Panc1 (cell line): ENCODE results near the gene KRT86.

Experiments used
- POLR2AphosphoS5 ChIP-seq: IDR thresholded peaks from 2 replicates; pipeline ENCODE4 v1.6.1; 2012; ENCODE audit warnings: mild to moderate bottlenecking, low read depth, low read length, moderate library complexity
- REST ChIP-seq, 2 experiments: IDR thresholded peaks; 2 replicates each; pipeline ENCODE4 v1.6.1; 2011 to 2012; ENCODE audit warnings: low read depth in 2 of 2, control low read depth in 1 of 2, low read length in 1 of 2, mild to moderate bottlenecking in 1 of 2, moderate library complexity in 1 of 2; ENCODE audit not compliant: insufficient read depth in 1 of 2
- SIN3A ChIP-seq: IDR thresholded peaks from 2 replicates; pipeline ENCODE4 v1.6.1; 2012; ENCODE audit warnings: low read depth, mild to moderate bottlenecking, low read length, moderate library complexity, borderline replicate concordance; ENCODE audit not compliant: insufficient read depth
- TCF7L2 ChIP-seq: IDR thresholded peaks from 2 replicates; pipeline ENCODE4 v1.6.1; 2011; ENCODE audit warnings: mild to moderate bottlenecking, low read depth, low read length, inconsistent platforms
- TF ChIP-seq, protein P1 (sequence below): fragments of 450-650 bp; IDR thresholded peaks from 2 replicates; pipeline ENCODE4 v1.5.1; 2017; ENCODE audit warnings: mild to moderate bottlenecking

DNA sequence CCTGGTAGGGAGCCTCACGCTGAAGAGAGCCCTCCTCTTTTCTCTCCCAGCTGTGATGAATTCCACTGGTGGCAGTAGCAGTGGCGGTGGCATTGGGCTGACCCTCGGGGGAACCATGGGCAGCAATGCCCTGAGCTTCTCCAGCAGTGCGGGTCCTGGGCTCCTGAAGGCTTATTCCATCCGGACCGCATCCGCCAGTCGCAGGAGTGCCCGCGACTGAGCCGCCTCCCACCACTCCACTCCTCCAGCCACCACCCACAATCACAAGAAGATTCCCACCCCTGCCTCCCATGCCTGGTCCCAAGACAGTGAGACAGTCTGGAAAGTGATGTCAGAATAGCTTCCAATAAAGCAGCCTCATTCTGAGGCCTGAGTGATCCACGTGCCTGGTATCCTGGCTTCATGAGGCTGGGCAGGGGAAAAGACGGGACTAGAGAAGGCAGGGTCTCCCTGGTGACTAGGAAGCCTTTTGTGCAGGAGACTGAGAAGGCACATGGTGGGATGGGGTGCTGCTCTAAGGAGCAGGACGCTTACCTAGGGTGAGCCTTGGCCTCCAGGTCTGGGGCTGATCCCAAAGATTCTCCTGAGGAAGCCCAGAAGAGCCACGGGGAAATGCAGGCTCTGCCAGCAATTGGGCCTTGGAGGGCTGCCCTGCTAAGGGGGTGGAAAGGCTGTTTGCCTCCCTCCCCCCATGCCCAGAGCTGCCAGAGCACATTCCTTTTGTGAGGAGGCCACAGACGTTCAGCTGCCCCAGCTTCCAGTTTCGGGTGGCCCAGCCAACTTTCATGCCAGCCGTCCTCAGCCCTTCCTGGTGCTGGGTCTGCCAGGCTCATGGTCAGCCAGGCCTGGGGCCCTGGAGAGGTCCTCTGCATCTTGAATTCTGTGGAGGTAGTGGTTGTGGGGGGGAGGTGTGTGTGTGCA lies 25.6 kb upstream of the KRT86 start:
- TF ChIP-seq, protein P1, sequence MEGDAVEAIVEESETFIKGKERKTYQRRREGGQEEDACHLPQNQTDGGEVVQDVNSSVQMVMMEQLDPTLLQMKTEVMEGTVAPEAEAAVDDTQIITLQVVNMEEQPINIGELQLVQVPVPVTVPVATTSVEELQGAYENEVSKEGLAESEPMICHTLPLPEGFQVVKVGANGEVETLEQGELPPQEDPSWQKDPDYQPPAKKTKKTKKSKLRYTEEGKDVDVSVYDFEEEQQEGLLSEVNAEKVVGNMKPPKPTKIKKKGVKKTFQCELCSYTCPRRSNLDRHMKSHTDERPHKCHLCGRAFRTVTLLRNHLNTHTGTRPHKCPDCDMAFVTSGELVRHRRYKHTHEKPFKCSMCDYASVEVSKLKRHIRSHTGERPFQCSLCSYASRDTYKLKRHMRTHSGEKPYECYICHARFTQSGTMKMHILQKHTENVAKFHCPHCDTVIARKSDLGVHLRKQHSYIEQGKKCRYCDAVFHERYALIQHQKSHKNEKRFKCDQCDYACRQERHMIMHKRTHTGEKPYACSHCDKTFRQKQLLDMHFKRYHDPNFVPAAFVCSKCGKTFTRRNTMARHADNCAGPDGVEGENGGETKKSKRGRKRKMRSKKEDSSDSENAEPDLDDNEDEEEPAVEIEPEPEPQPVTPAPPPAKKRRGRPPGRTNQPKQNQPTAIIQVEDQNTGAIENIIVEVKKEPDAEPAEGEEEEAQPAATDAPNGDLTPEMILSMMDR, result no peak
- TF ChIP-seq POLR2AphosphoS5 (no peak), TCF7L2 (no peak), SIN3A (no peak), REST (IDR thresholded peaks at IDR 0.05; ENCODE audit: insufficient read depth in 1 of 2, low read depth in 2 of 2, low read length in 1 of 2) (no peak)
